Measurements from ENCODE around the gene PLXNA4.

GRCh38 chr7:132504852-132505251, 71.4 kb downstream of the PLXNA4 start:
- TF ChIP-seq CTCF (IDR thresholded peaks at IDR 0.05; ENCODE audit: low read depth, low read length) = no peak
- TF ChIP-seq, protein P1, sequence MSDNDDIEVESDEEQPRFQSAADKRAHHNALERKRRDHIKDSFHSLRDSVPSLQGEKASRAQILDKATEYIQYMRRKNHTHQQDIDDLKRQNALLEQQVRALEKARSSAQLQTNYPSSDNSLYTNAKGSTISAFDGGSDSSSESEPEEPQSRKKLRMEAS (IDR thresholded peaks at IDR 0.05; ENCODE audit: low read depth, low read length) = no peak
